Right cardiac atrium (tissue), 5 donors: ENCODE data around the gene HNMT. TPM values are rescaled to one million over a fixed set of nuclear protein-coding genes. Genes with fewer than 3 reads are reported as not detected.
"Not testable (repeated sequence)": the region's sequence is repeated elsewhere in the genome, so short reads cannot be mapped to it uniquely, and the experiment has no call there.

Source experiments
- ATAC-seq, 2 donors: fragments of 200-7000 bp; cut with Tn5 transposase; one replicate each; pipeline versions ENCODE4 v1.8.0 to v1.9.1; 2020; ENCODE audit warnings: moderate library complexity in 2 of 2, mild to moderate bottlenecking in 1 of 2
- DNase-seq, 3 donors: peaks; one replicate each; pipeline ENCODE4 v3.0.0-alpha.2; 2020
- H3K27ac ChIP-seq: one replicate; pipeline ENCODE4 v1.5.1; 2013; ENCODE audit warnings: mild to moderate bottlenecking, low read length, control low read depth, moderate library complexity
- H3K27me3 ChIP-seq: one replicate; pipeline ENCODE4 v1.6.1; 2013; ENCODE audit not compliant: control insufficient read depth, insufficient read depth
- H3K4me1 ChIP-seq: one replicate; pipeline ENCODE4 v1.6.1; 2013; ENCODE audit warnings: low read length; ENCODE audit not compliant: control insufficient read depth, insufficient read depth
- H3K4me3 ChIP-seq: one replicate; pipeline ENCODE4 v1.5.1; 2013; ENCODE audit warnings: low read length, control low read depth
- H3K9me3 ChIP-seq: one replicate; pipeline ENCODE4 v1.6.1; 2013; ENCODE audit warnings: low read length; ENCODE audit not compliant: control insufficient read depth
- WGBS: extraction: QIAGEN DNeasy Blood & Tissue Kit; methylation state at CpG from one replicate; pipeline ENCODE4 v1.1.7; 2013; 5-methylcytosine and 5-hydroxymethylcytosine counted together
- intact Hi-C, 4 donors: fragments of 100-400 bp; cut with DNase I; formaldehyde crosslinking; loops; one replicate each; pipeline versions ENCODE4 v1.11.0 to v1.14.0; 2022 to 2023
- polyA plus RNA-seq: library from polyadenylated mRNA; stranded (reverse); fragments of 200-250 nt; gene quantifications from one replicate; pipeline ENCODE4 v1.2.3, GENCODE V29; 2013
- total RNA-seq, 4 donors: library from RNA; stranded (reverse); fragmentation: NEBNext Ultra II Directional; extraction: Animal tissue kit (Norgen Biotek cat#: 25700); gene quantifications; one replicate each; pipeline ENCODE4 v1.2.1, GENCODE V29; 2021
- donor health status: healthy with polysubstance abuse.
- donor health status: DM: no; HTN: yes; CAD: no.
- donor health status: DM: no; HTN: no; CAD: no.
- donor health status: DM: no; HTN: yes; CAD: no; lungs with severe emphysema.
- donor health status: DM: yes; HTN: yes; CAD: no.

The HNMT gene
- total and polyA plus RNA-seq, 5 donors = 13.7 to 25.6 (median 22.9) TPM

GRCh38 chr2:138043588-138043987 lies 79.3 kb downstream of the HNMT start:
- H3K4me3 ChIP-seq, H3K27ac ChIP-seq, H3K4me1 ChIP-seq, H3K27me3 ChIP-seq, DNase-seq, ATAC-seq, intact Hi-C loops, H3K9me3 ChIP-seq: not testable (repeated sequence)
- 97% methylated on average over 6 of the region's 6 CpGs for WGBS

GRCh38 chr2:138058427-138058826 lies 94.2 kb downstream of the HNMT start:
- H3K4me3 ChIP-seq = no peak overlapping the region
- H3K27me3 ChIP-seq = no peaks in the 10 kb centered on the region
- no peak for DNase-seq
- no peak overlapping the region for H3K27ac ChIP-seq
- H3K9me3 ChIP-seq = no peaks in the 10 kb centered on the region
- 38% methylated on average over 1 of the region's 1 CpG for WGBS
- peaks cover 2% of the 10 kb centered on the region for H3K4me1 ChIP-seq
- intact Hi-C loops = no loop called here
- no peak for ATAC-seq

GRCh38 chr2:138059487-138060300 lies 95.4 kb downstream of the HNMT start:
- intact Hi-C loops = no loop called here
- 42% methylated on average over 3 of the region's 3 CpGs for WGBS
- H3K9me3 ChIP-seq = no peaks in the 10 kb centered on the region
- H3K27ac ChIP-seq = no peak overlapping the region
- H3K4me3 ChIP-seq = no peak overlapping the region
- DNase-seq (no peak), ATAC-seq (peak; percentile 69 to 87)
- peaks cover 2% of the 10 kb centered on the region for H3K4me1 ChIP-seq
- no peaks in the 10 kb centered on the region for H3K27me3 ChIP-seq

- Histone ChIP-seq H3K4me1 (peaks cover 2% of the 10 kb centered on the region), H3K27ac (no peak overlapping the region), H3K4me3 (no peak overlapping the region), H3K9me3 (no peaks in the 10 kb centered on the region), H3K27me3 (no peaks in the 10 kb centered on the region)
- WGBS = 35% methylated on average over 1 of the region's 1 CpG
- intact Hi-C loops = no loop called here
- ATAC-seq = peak; percentile 66 to 81
- DNase-seq = peak; percentile 85 to 95 (median 88)
Observed at GRCh38 chr2:138060301-138060635, 96.0 kb downstream of the HNMT start.

DNA sequence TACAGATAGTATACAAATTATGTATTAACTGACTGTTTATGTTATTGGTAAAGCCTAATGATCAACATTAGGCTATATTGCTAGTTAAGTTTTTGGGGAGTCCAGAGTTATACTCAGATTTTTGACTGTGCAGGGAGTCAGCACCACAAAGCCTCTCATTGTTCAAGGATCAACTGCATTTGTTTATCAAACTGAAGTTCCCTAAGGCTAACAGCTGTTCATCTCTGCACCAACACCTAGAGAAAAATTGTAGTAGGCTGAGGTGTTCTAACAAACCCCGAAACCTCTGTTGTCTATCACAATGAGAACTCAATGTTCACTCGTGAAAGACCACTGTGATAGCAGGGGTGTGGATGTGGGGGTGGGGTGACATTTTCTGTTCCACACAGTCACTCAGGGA lies 97.7 kb downstream of the HNMT start:
- Histone ChIP-seq H3K27ac (no peak overlapping the region), H3K4me3 (no peak overlapping the region), H3K27me3 (no peaks in the 10 kb centered on the region), H3K9me3 (no peaks in the 10 kb centered on the region), H3K4me1 (peaks cover 2% of the 10 kb centered on the region)
- ATAC-seq (no peak), DNase-seq (no peak)
- intact Hi-C loops = no loop called here
- WGBS = 94% methylated on average over 2 of the region's 2 CpGs

DNA sequence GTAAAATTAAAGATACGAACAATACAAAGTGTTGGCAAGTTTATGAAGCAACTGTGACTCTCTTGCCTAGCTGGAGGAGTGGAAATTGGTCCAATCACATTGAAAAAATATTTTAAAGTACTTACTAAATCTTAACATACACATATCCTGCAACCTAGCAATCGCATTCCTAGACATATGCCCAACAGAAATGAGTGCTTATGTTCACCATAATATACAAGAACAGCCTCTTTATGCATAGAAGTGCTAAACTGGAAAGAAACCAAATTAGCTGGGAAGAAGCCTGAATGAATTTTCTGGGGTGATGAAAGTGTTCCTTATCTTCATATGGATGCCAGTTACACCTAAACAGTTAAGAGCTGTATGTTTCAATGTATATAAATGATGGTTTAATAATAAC lies 98.9 kb downstream of the HNMT start:
- H3K4me3 ChIP-seq = no peak overlapping the region
- H3K4me1 ChIP-seq = peaks cover 2% of the 10 kb centered on the region
- ATAC-seq (no peak), DNase-seq (no peak)
- no peaks in the 10 kb centered on the region for H3K27me3 ChIP-seq
- no peak overlapping the region for H3K27ac ChIP-seq
- H3K9me3 ChIP-seq = no peaks in the 10 kb centered on the region
- 95% methylated on average over 2 of the region's 2 CpGs for WGBS
- intact Hi-C loops = no loop called here
